Loucy (cell line): ENCODE results near the gene KIAA1549.

ENCODE experiments used
- EZH2phosphoT487 ChIP-seq: fragments of 200-600 bp; IDR thresholded peaks from 2 replicates; pipeline ENCODE4 v1.6.1; 2018; ENCODE audit warnings: antibody characterized with exemption, mild to moderate bottlenecking, moderate library complexity, borderline replicate concordance
- TF ChIP-seq, protein P1 (sequence below): fragments of 200-600 bp; sonication (generic); conservative IDR thresholded peaks from 2 replicates; pipeline ENCODE4 v1.5.1; 2014; ENCODE audit warnings: mild to moderate bottlenecking, antibody characterized with exemption, low read length

DNA sequence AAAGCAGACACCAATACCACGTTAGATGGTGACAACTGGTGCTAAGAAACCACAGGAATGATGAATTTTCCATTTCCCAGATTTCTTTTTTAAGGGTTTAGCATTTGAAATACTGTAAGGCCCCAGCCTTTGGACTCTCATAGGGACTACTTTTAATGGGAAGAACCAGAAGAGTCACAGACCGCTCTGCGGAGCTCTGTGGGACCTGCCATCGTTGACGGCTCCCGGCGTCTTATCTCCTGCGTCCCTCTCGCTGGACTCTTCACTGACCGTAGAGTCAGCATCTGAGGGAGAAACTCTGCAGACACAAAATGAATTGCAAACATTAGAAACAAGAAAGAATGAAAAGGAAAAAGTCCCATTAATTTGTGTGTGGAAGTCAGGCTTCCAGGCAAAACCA, 101.8 kb downstream of the KIAA1549 start:
- TF ChIP-seq, protein P1, sequence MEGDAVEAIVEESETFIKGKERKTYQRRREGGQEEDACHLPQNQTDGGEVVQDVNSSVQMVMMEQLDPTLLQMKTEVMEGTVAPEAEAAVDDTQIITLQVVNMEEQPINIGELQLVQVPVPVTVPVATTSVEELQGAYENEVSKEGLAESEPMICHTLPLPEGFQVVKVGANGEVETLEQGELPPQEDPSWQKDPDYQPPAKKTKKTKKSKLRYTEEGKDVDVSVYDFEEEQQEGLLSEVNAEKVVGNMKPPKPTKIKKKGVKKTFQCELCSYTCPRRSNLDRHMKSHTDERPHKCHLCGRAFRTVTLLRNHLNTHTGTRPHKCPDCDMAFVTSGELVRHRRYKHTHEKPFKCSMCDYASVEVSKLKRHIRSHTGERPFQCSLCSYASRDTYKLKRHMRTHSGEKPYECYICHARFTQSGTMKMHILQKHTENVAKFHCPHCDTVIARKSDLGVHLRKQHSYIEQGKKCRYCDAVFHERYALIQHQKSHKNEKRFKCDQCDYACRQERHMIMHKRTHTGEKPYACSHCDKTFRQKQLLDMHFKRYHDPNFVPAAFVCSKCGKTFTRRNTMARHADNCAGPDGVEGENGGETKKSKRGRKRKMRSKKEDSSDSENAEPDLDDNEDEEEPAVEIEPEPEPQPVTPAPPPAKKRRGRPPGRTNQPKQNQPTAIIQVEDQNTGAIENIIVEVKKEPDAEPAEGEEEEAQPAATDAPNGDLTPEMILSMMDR: no peak
- no peak for TF ChIP-seq EZH2phosphoT487
